GM23338 (cell line): Measurements from ENCODE around the gene EEF1AKMT4. TPM values are rescaled to one million over a fixed set of nuclear protein-coding genes. Genes with fewer than 3 reads are reported as not detected.

Experiments
- ATAC-seq: fragments of 200-7000 bp; cut with Tn5 transposase; 3 replicates; pipeline ENCODE4 v1.9.1; 2020
- DNase-seq: peaks from one replicate; pipeline ENCODE4 v3.0.0-alpha.2; 2015; ENCODE audit warnings: low spot score
- H2AFZ ChIP-seq: fragments of 200-600 bp; sonication (generic); 2 replicates; pipeline ENCODE4 v1.8.0; 2016; ENCODE audit warnings: antibody characterized with exemption, mild to moderate bottlenecking, moderate library complexity
- H3F3A ChIP-seq: fragments of 200-600 bp; sonication (generic); replicated peaks from 2 replicates; pipeline ENCODE4 v1.8.0; 2017; ENCODE audit warnings: antibody characterized with exemption, mixed run types, low read depth
- H3K27ac ChIP-seq: fragments of 200-600 bp; sonication (generic); 2 replicates; pipeline ENCODE4 v1.6.1; 2016; ENCODE audit warnings: low read depth
- H3K27me3 ChIP-seq: fragments of 200-600 bp; sonication (generic); 2 replicates; pipeline ENCODE4 v1.8.0; 2016; ENCODE audit warnings: mild to moderate bottlenecking, mixed run types, moderate library complexity; ENCODE audit not compliant: insufficient read depth
- H3K36me3 ChIP-seq: fragments of 200-600 bp; sonication (generic); 2 replicates; pipeline ENCODE4 v1.8.0; 2016; ENCODE audit warnings: mild to moderate bottlenecking; ENCODE audit not compliant: insufficient read depth
- H3K4me1 ChIP-seq: fragments of 200-600 bp; sonication (generic); 2 replicates; pipeline ENCODE4 v1.8.0; 2016; ENCODE audit warnings: mild to moderate bottlenecking, moderate library complexity; ENCODE audit not compliant: insufficient read depth
- H3K4me2 ChIP-seq: fragments of 200-600 bp; sonication (generic); 2 replicates; pipeline ENCODE4 v1.7.1; 2017; ENCODE audit warnings: mixed run types
- H3K4me3 ChIP-seq: fragments of 200-600 bp; sonication (generic); 2 replicates; pipeline ENCODE4 v1.6.1; 2016; ENCODE audit warnings: mixed run types
- H3K79me2 ChIP-seq: fragments of 200-600 bp; sonication (generic); replicated peaks from 2 replicates; pipeline ENCODE4 v1.8.0; 2017; ENCODE audit warnings: mild to moderate bottlenecking; ENCODE audit not compliant: insufficient read depth
- H3K9me2 ChIP-seq: fragments of 200-600 bp; sonication (generic); 2 replicates; pipeline ENCODE4 v1.8.0; 2017; ENCODE audit not compliant: insufficient read depth
- H4K20me1 ChIP-seq: fragments of 200-600 bp; sonication (generic); replicated peaks from 2 replicates; pipeline ENCODE4 v1.8.0; 2017; ENCODE audit warnings: mild to moderate bottlenecking; ENCODE audit not compliant: insufficient read depth
- H3K27ac Mint-ChIP-seq: 2 replicates; pipeline ENCODE4 v1.8.0; 2020; ENCODE audit warnings: inconsistent platforms, mild to moderate bottlenecking, moderate library complexity, mixed read lengths
- H3K27me3 Mint-ChIP-seq: 3 replicates; pipeline ENCODE4 v1.8.0; 2022; ENCODE audit warnings: low read depth, mild to moderate bottlenecking, moderate library complexity, mixed read lengths, inconsistent platforms; ENCODE audit not compliant: insufficient read depth, poor library complexity
- H3K36me3 Mint-ChIP-seq: 3 replicates; pipeline ENCODE4 v1.8.0; 2021; ENCODE audit warnings: low read depth, mild to moderate bottlenecking, inconsistent platforms, moderate library complexity, mixed read lengths
- H3K4me1 Mint-ChIP-seq: 3 replicates; pipeline ENCODE4 v1.8.0; 2020; ENCODE audit warnings: mild to moderate bottlenecking, inconsistent platforms, mixed read lengths
- H3K4me3 Mint-ChIP-seq: 3 replicates; pipeline ENCODE4 v1.8.0; 2021; ENCODE audit warnings: moderate library complexity, mild to moderate bottlenecking, inconsistent platforms, mixed read lengths
- H3K9me3 Mint-ChIP-seq: 3 replicates; pipeline ENCODE4 v1.8.0; 2020; ENCODE audit warnings: moderate library complexity, mild to moderate bottlenecking, inconsistent platforms, mixed read lengths
- CREB1 ChIP-seq: fragments of 250-450 bp; sonication (Bioruptor Pico); IDR thresholded peaks from 2 replicates; pipeline ENCODE4 v1.5.0; 2020; ENCODE audit warnings: low read depth, mild to moderate bottlenecking, moderate library complexity
- CTCF ChIP-seq, 2 experiments: fragments of 200-600 bp in 1 of 2; sonication (generic) in 1 of 2; conservative IDR thresholded peaks; 2 replicates each; pipeline versions ENCODE4 v1.5.1 to v1.6.1; 2016 to 2017; ENCODE audit warnings: antibody characterized with exemption in 2 of 2, low read depth in 2 of 2, mild to moderate bottlenecking in 2 of 2, moderate library complexity in 1 of 2
- ETS1 ChIP-seq: IDR thresholded peaks from 2 replicates; pipeline ENCODE4 v1.6.1; 2016; ENCODE audit warnings: antibody characterized with exemption
- EZH2 ChIP-seq: fragments of 200-600 bp; sonication (generic); IDR thresholded peaks from one replicate; pipeline ENCODE4 v1.8.0; 2017; ENCODE audit warnings: antibody characterized with exemption, mild to moderate bottlenecking, low read depth; ENCODE audit not compliant: unreplicated experiment
- EZH2phosphoT487 ChIP-seq: fragments of 200-600 bp; sonication (generic); IDR thresholded peaks from one replicate; pipeline ENCODE4 v1.8.1; 2018; ENCODE audit warnings: antibody characterized with exemption; ENCODE audit not compliant: unreplicated experiment
- JUNB ChIP-seq: IDR thresholded peaks from one replicate; pipeline ENCODE4 v1.6.1; 2016; ENCODE audit warnings: antibody characterized with exemption; ENCODE audit not compliant: unreplicated experiment
- NANOG ChIP-seq: IDR thresholded peaks from 2 replicates; pipeline ENCODE4 v1.6.1; 2016; ENCODE audit warnings: antibody characterized with exemption, borderline replicate concordance
- POLR2AphosphoS5 ChIP-seq: IDR thresholded peaks from 2 replicates; pipeline ENCODE4 v1.6.1; 2016; ENCODE audit warnings: antibody characterized with exemption, low read depth
- STAT1 ChIP-seq: IDR thresholded peaks from one replicate; pipeline ENCODE4 v1.6.1; 2016; ENCODE audit warnings: antibody characterized with exemption; ENCODE audit not compliant: unreplicated experiment
- ZNF114 ChIP-seq: fragments of 250-450 bp; sonication (Bioruptor Pico); IDR thresholded peaks from 2 replicates; pipeline ENCODE4 v1.5.0; 2020; ENCODE audit warnings: mild to moderate bottlenecking, moderate library complexity
- ZNF331 ChIP-seq: fragments of 250-450 bp; sonication (Bioruptor Pico); IDR thresholded peaks from 2 replicates; pipeline ENCODE4 v1.5.0; 2020; ENCODE audit warnings: low read depth, mild to moderate bottlenecking, moderate library complexity
- ZNF462 ChIP-seq: fragments of 250-450 bp; sonication (Bioruptor Pico); IDR thresholded peaks from 2 replicates; pipeline ENCODE4 v1.5.0; 2020; ENCODE audit warnings: mild to moderate bottlenecking, moderate library complexity
- polyA plus RNA-seq: library from polyadenylated mRNA; unstranded; fragments of >200 nt; fragmentation: Nextera tagmentation; extraction: Ambion mirVana; gene quantifications from 2 replicates; pipeline ENCODE4 v1.2.1, GENCODE V29; 2016
- total RNA-seq: library from RNA; depleted of rRNA; stranded (reverse); fragments of >200 nt; shearing (Covaris generic); gene quantifications from 2 replicates; pipeline ENCODE4 v1.2.3, GENCODE V29; 2014
- TF ChIP-seq, protein P1 (sequence below): IDR thresholded peaks from one replicate; pipeline ENCODE4 v1.6.1; 2018; ENCODE audit warnings: antibody characterized with exemption; ENCODE audit not compliant: unreplicated experiment

EEF1AKMT4 gene
- total and polyA plus RNA-seq, 2 experiments from 2014 or later: 12.9 to 14.3 TPM

GRCh38 chr3:184248454-184249411, 739 bp upstream of the EEF1AKMT4 start, which contains the start of gene ALG3:
Gene ALG3, minus strand, starts transcription at chr3:184248962. Its CDS starts 22 bp downstream, at chr3:184248940.
- Mint-ChIP-seq H3K36me3 (peaks cover 24% of the 10 kb centered on the region), H3K4me3 (peak within 1 kb of the TSS; percentile 90), H3K9me3 (no peaks in the 10 kb centered on the region; the same call in 2 of the 3 replicates), H3K27me3 (peaks cover 22% of the 10 kb centered on the region), H3K27ac (peak within 1 kb of the TSS; percentile 99), H3K4me1 (peaks cover 3% of the 10 kb centered on the region; the same call in 1 of the 3 replicates)
- Histone ChIP-seq H3K27ac (peak within 1 kb of the TSS; percentile 99), H3K27me3 (no peaks in the 10 kb centered on the region), H2AFZ (peak within 1 kb of the TSS; percentile 100), H3K4me1 (peaks cover 3% of the 10 kb centered on the region; the same call in 1 of the 2 replicates), H3F3A (peaks cover 5% of the 10 kb centered on the region; the same call in 1 of the 2 replicates), H3K4me2 (peak within 1 kb of the TSS; percentile 98), H3K4me3 (peak within 1 kb of the TSS; percentile 93), H4K20me1 (peaks cover 20% of the 10 kb centered on the region), H3K9me2 (no peaks in the 10 kb centered on the region), H3K79me2 (peaks cover 30% of the 10 kb centered on the region), H3K36me3 (0 out of 2 replicates have a peak, but pooled peaks cover 3% of the 10 kb centered on the region)
- TF ChIP-seq ZNF114 (CRISPR knock-in tag) (no peak), CTCF (conservative IDR thresholded peaks at IDR 0.05; ENCODE audit: low read depth in 2 of 2) (no peak), ZNF331 (CRISPR knock-in tag) (no peak), JUNB (no peak), EZH2 (no peak), ZNF462 (no peak), EZH2phosphoT487 (no peak), NANOG (no peak), ETS1 (peak; percentile 77), POLR2AphosphoS5 (peak; percentile 90), CREB1 (peak; percentile 60), STAT1 (no peak)
- TF ChIP-seq, protein P1, sequence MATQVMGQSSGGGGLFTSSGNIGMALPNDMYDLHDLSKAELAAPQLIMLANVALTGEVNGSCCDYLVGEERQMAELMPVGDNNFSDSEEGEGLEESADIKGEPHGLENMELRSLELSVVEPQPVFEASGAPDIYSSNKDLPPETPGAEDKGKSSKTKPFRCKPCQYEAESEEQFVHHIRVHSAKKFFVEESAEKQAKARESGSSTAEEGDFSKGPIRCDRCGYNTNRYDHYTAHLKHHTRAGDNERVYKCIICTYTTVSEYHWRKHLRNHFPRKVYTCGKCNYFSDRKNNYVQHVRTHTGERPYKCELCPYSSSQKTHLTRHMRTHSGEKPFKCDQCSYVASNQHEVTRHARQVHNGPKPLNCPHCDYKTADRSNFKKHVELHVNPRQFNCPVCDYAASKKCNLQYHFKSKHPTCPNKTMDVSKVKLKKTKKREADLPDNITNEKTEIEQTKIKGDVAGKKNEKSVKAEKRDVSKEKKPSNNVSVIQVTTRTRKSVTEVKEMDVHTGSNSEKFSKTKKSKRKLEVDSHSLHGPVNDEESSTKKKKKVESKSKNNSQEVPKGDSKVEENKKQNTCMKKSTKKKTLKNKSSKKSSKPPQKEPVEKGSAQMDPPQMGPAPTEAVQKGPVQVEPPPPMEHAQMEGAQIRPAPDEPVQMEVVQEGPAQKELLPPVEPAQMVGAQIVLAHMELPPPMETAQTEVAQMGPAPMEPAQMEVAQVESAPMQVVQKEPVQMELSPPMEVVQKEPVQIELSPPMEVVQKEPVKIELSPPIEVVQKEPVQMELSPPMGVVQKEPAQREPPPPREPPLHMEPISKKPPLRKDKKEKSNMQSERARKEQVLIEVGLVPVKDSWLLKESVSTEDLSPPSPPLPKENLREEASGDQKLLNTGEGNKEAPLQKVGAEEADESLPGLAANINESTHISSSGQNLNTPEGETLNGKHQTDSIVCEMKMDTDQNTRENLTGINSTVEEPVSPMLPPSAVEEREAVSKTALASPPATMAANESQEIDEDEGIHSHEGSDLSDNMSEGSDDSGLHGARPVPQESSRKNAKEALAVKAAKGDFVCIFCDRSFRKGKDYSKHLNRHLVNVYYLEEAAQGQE: peak; percentile 47
- DNase-seq (peak; percentile 95), ATAC-seq (peak; percentile 44)
